ENCODE data around the gene MORC2. TPM values are rescaled to one million over a fixed set of nuclear protein-coding genes. Genes with fewer than 3 reads are reported as not detected.

The MORC2 gene
- total and polyA plus RNA-seq, 2 of the 13 experiments (the other 11 are each of a cell fraction or from before 2014, with no cell fraction given), result 11.9 to 18.3 TPM

DNA sequence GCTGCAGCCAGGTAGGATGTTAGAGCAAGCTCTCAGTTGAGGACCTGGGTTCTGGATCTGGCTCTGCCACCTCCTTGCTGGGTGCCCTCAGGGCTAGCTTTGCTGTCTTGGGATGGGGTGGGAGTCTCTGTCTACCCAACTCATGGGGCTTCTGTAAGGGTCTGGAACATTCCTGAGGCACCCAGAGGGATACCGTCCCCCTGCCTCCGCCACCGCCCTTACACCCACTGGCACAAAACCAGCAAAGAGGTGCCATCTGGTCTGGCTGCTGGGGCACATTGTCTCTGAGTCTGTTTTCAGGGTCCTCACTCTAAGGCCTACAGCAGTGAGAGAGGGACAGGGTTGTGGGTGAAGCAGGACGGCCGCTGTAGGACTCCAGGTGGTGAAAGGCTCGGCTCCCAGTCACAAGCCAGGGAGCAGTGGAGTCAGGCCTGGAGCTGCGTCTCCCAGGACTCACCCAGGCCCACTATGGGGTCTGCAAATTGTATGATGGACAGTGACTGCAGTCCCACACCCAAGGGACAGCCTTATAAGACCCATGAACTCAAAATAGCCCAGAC lies 84.9 kb downstream of the MORC2 start (continued):
- TF ChIP-seq, protein P1, sequence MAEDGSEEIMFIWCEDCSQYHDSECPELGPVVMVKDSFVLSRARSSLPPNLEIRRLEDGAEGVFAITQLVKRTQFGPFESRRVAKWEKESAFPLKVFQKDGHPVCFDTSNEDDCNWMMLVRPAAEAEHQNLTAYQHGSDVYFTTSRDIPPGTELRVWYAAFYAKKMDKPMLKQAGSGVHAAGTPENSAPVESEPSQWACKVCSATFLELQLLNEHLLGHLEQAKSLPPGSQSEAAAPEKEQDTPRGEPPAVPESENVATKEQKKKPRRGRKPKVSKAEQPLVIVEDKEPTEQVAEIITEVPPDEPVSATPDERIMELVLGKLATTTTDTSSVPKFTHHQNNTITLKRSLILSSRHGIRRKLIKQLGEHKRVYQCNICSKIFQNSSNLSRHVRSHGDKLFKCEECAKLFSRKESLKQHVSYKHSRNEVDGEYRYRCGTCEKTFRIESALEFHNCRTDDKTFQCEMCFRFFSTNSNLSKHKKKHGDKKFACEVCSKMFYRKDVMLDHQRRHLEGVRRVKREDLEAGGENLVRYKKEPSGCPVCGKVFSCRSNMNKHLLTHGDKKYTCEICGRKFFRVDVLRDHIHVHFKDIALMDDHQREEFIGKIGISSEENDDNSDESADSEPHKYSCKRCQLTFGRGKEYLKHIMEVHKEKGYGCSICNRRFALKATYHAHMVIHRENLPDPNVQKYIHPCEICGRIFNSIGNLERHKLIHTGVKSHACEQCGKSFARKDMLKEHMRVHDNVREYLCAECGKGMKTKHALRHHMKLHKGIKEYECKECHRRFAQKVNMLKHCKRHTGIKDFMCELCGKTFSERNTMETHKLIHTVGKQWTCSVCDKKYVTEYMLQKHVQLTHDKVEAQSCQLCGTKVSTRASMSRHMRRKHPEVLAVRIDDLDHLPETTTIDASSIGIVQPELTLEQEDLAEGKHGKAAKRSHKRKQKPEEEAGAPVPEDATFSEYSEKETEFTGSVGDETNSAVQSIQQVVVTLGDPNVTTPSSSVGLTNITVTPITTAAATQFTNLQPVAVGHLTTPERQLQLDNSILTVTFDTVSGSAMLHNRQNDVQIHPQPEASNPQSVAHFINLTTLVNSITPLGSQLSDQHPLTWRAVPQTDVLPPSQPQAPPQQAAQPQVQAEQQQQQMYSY (CRISPR knock-in tag; IDR thresholded peaks at IDR 0.05), result no peak
- no peak for TF ChIP-seq MYNN (CRISPR knock-in tag; IDR thresholded peaks at IDR 0.05; ENCODE audit: low read depth)
- no peak for TF ChIP-seq TOE1 (CRISPR knock-in tag; IDR thresholded peaks at IDR 0.05)

DNA sequence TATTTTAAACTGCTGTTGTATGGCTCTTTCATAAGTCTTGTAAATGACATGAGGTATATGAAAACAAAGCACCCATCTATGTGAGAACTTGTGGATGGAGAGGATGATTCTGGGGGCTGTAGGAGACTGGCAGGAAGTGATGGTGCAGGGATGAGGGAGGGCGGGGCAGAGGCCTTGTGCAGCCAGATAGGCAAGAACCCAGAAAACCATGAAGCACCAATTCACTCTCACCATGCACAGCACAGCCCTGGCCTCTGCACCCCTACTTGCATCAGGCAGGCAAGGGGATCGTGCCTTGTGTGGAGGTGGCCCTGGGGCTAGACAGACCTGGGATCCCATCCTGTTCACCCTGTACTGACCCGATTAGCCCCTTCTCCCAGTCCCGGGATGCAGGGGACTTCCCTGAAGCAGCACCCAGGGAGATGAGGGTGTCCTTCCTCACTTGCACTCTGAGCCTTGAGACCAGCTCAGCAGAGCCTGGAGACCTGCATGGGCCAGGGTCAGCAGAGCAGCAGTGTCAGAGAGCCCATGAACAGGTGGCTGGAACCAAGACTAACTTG lies 85.5 kb downstream of the MORC2 start:
- H2AFZ ChIP-seq (ENCODE audit: low read length), result no peak overlapping the region
- 0 out of 5 replicates have a peak, but pooled peaks cover 0 to 3% of the 10 kb centered on the region in 2 experiments for H3K36me3 ChIP-seq (replicated peaks in 1 of 2; ENCODE audit: control insufficient read depth in 1 of 2, insufficient read depth in 2 of 2, low read length in 2 of 2)
- in situ Hi-C loops (cut with HindIII; ENCODE audit: extremely low pct_ligation_motif_present, low pct_unique_long_range_greater_than_20kb) (no loop called here), intact Hi-C loops (cut with micrococcal nuclease; ENCODE audit: unreplicated experiment) (loop anchor here (5.0 kb wide), 1 partner anchor 121 kb away; no protein-coding TSS in a partner anchor)
- H3K4me1 ChIP-seq (ENCODE audit: insufficient read depth, low read length), result peaks cover 56% of the 10 kb centered on the region
- FAIRE-seq (no peak), ATAC-seq (no peak), DNase-seq (ENCODE audit: low spot score) (no peak)
- no peaks in the 10 kb centered on the region for H3K9me3 ChIP-seq (ENCODE audit: low read length)
- H3K79me2 ChIP-seq (ENCODE audit: insufficient read depth, low read length), result no peaks in the 10 kb centered on the region
- H3K4me3 ChIP-seq (replicated peaks in 1 of 3; ENCODE audit: insufficient read depth in 1 of 3, low read depth in 2 of 3, low read length in 3 of 3), result no peak overlapping the region
- H3K4me2 ChIP-seq (ENCODE audit: low read depth, low read length), result peak overlapping the region; percentile 93
- ChIA-PET CTCF (ENCODE audit: low intra/inter-chr PET ratio, low total read pairs) (no interaction called here), POLR2A (no interaction called here)
- no peaks in the 10 kb centered on the region for H4K20me1 ChIP-seq (ENCODE audit: insufficient read depth, low read length)
- no TSS peak for BruUV-seq (replicated peaks)
- no peak for TF ChIP-seq MATR3 (CRISPR knock-in tag; IDR thresholded peaks at IDR 0.05)
- TF ChIP-seq ZFX (CRISPR knock-in tag; IDR thresholded peaks at IDR 0.05; ENCODE audit: low read depth), result no peak
- TF ChIP-seq ZSCAN25 (CRISPR knock-in tag; IDR thresholded peaks at IDR 0.05), result peak; percentile 73
- no peak for TF ChIP-seq SSRP1 (CRISPR knock-in tag; IDR thresholded peaks at IDR 0.05)
- no peak for TF ChIP-seq ETV6 (CRISPR knock-in tag; conservative IDR thresholded peaks at IDR 0.05)
- TF ChIP-seq ZNF484 (CRISPR knock-in tag; IDR thresholded peaks at IDR 0.05; ENCODE audit: borderline replicate concordance, low read depth), result no peak
- no peak for TF ChIP-seq ZNF12 (CRISPR knock-in tag; IDR thresholded peaks at IDR 0.05)
- TF ChIP-seq HNRNPH1 (optimal IDR thresholded peaks at IDR 0.05; ENCODE audit: low read depth, low read length), result no peak
- 85% methylated on average over 1 of the region's 4 CpGs for WGBS (ENCODE audit: low lambda C conversion rate)
- H3K9ac ChIP-seq (ENCODE audit: insufficient read depth, low read depth, low read length), result peak overlapping the region; percentile 18; the same call in 1 of the 2 replicates
- no peak overlapping the region for H3K27ac ChIP-seq (ENCODE audit: extremely low read length, insufficient read depth, low read length)
- H3K27me3 ChIP-seq (ENCODE audit: control insufficient read depth in 1 of 2, insufficient read depth in 2 of 2, low read length in 2 of 2), result peaks cover 0 to 3% of the 10 kb centered on the region in 2 experiments; a peak in 1 of 5 replicates

All from HepG2 (cell line).